Measurements from ENCODE around the gene CT45A8.
"Not testable (repeated sequence)": the region's sequence is repeated elsewhere in the genome, so short reads cannot be mapped to it uniquely, and the experiment has no call there.

DNA sequence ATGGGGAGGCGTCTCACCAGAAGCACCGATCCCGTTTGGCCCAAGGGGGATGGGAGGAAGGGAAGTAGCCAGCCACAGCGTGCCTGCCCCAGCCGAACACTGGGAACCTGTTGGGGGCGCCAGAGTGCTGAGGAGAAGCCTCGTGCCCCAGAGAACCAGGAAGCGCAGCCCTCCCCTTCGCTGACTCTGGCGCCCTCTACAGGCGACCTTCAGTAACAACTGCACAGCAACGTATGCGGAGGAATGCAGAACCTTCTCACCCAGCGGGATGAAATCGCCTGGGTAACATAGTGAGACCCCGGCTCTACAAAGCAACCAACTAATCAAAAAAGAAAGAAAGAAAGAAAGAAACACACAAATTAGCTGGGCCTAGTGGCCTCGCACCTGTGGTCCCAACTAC lies 34.4 kb downstream of the CT45A8 start, which contains the start of gene CT45A2:
- not testable (repeated sequence) for TF ChIP-seq JUNB (IDR thresholded peaks at IDR 0.05); SMARCA5 (IDR thresholded peaks at IDR 0.05); POLR2AphosphoS5 (IDR thresholded peaks at IDR 0.05; ENCODE audit: low read length); ZZZ3 (IDR thresholded peaks at IDR 0.05; ENCODE audit: control insufficient read depth, insufficient read length, low read depth); ZSCAN29 (IDR thresholded peaks at IDR 0.05); EZH2 (IDR thresholded peaks at IDR 0.05; ENCODE audit: borderline replicate concordance, control insufficient read depth, low read depth, low read length); BACH1 (IDR thresholded peaks at IDR 0.05; ENCODE audit: borderline replicate concordance); ESRRA (IDR thresholded peaks at IDR 0.05; ENCODE audit: low read length); ETV6 (conservative IDR thresholded peaks at IDR 0.05 in 1 of 2, IDR thresholded peaks at IDR 0.05 in 1 of 2; ENCODE audit: borderline replicate concordance in 1 of 2, low read depth in 1 of 2); SMC3 (IDR thresholded peaks at IDR 0.05; ENCODE audit: borderline replicate concordance, low read length)
- TF ChIP-seq, protein P1, sequence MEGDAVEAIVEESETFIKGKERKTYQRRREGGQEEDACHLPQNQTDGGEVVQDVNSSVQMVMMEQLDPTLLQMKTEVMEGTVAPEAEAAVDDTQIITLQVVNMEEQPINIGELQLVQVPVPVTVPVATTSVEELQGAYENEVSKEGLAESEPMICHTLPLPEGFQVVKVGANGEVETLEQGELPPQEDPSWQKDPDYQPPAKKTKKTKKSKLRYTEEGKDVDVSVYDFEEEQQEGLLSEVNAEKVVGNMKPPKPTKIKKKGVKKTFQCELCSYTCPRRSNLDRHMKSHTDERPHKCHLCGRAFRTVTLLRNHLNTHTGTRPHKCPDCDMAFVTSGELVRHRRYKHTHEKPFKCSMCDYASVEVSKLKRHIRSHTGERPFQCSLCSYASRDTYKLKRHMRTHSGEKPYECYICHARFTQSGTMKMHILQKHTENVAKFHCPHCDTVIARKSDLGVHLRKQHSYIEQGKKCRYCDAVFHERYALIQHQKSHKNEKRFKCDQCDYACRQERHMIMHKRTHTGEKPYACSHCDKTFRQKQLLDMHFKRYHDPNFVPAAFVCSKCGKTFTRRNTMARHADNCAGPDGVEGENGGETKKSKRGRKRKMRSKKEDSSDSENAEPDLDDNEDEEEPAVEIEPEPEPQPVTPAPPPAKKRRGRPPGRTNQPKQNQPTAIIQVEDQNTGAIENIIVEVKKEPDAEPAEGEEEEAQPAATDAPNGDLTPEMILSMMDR (IDR thresholded peaks at IDR 0.05 in 2 of 3, conservative IDR thresholded peaks at IDR 0.05 in 1 of 3; ENCODE audit: control insufficient read depth in 2 of 3, extremely low read depth in 1 of 3, insufficient read depth in 1 of 3, low read depth in 3 of 3, low read length in 3 of 3): not testable (repeated sequence)
- TF ChIP-seq, protein P2, sequence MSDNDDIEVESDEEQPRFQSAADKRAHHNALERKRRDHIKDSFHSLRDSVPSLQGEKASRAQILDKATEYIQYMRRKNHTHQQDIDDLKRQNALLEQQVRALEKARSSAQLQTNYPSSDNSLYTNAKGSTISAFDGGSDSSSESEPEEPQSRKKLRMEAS (IDR thresholded peaks at IDR 0.05; ENCODE audit: low read depth, low read length): not testable (repeated sequence)
- TF ChIP-seq, protein P3, sequence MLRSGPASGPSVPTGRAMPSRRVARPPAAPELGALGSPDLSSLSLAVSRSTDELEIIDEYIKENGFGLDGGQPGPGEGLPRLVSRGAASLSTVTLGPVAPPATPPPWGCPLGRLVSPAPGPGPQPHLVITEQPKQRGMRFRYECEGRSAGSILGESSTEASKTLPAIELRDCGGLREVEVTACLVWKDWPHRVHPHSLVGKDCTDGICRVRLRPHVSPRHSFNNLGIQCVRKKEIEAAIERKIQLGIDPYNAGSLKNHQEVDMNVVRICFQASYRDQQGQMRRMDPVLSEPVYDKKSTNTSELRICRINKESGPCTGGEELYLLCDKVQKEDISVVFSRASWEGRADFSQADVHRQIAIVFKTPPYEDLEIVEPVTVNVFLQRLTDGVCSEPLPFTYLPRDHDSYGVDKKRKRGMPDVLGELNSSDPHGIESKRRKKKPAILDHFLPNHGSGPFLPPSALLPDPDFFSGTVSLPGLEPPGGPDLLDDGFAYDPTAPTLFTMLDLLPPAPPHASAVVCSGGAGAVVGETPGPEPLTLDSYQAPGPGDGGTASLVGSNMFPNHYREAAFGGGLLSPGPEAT (IDR thresholded peaks at IDR 0.05; ENCODE audit: low read depth): not testable (repeated sequence)

All from GM12878 (cell line).